B cell (primary cell): ENCODE results near the gene SLC37A2. TPM values are rescaled to one million over a fixed set of nuclear protein-coding genes. Genes with fewer than 3 reads are reported as not detected.
"Not testable (repeated sequence)": the region's sequence is repeated elsewhere in the genome, so short reads cannot be mapped to it uniquely, and the experiment has no call there.

Source experiments
- ATAC-seq: fragments of 200-7000 bp; cut with Tn5 transposase; one replicate; pipeline ENCODE4 v1.10.0; 2021; ENCODE audit warnings: low read depth, mild to moderate bottlenecking, moderate number of reproducible peaks, moderate library complexity
- CTCF ChIA-PET: fragments of 350-600 bp; sonication (Branson Sonifier 250); formaldehyde crosslinking; loops from one replicate; lab custom pipeline; 2021; ENCODE audit warnings: antibody characterized with exemption, inconsistent platforms; lab: Charles Lee
- POLR2A ChIA-PET: fragments of 350-600 bp; sonication (Branson Sonifier 250); formaldehyde crosslinking; loops from one replicate; lab custom pipeline; 2021; ENCODE audit warnings: antibody characterized with exemption; lab: Charles Lee
- DNase-seq: peaks from one replicate; pipeline ENCODE4 v3.0.0; 2013
- H2AFZ ChIP-seq: 2 replicates; pipeline ENCODE4 v1.6.1; 2012; ENCODE audit warnings: mild to moderate bottlenecking, low read depth, low read length; ENCODE audit not compliant: insufficient read depth, poor library complexity, severe bottlenecking
- H3K27ac ChIP-seq, 2 donors: 1 replicate in 1 of 2; 2 replicates in 1 of 2; pipeline ENCODE4 v1.5.1; 2012 to 2013; ENCODE audit warnings: low read length in 2 of 2, mild to moderate bottlenecking in 2 of 2, moderate library complexity in 1 of 2
- H3K27me3 ChIP-seq, 4 experiments: fragments of 200-600 bp in 1 of 4; sonication (generic) in 1 of 4; replicated peaks in 1 of 4; 1 replicate in 2 of 4; 2 replicates in 2 of 4; pipeline versions ENCODE4 v1.6.1 to v1.7.0; 2013 to 2016; ENCODE audit warnings: low read length in 3 of 4, mild to moderate bottlenecking in 2 of 4, mixed read lengths in 1 of 4, moderate library complexity in 1 of 4; ENCODE audit not compliant: insufficient read depth in 4 of 4, control insufficient read depth in 3 of 4; ENCODE audit errors: control extremely low read depth in 1 of 4
- H3K36me3 ChIP-seq, 2 experiments: replicated peaks in 1 of 2; 1 replicate in 1 of 2; 2 replicates in 1 of 2; pipeline versions ENCODE4 v1.6.1 to v1.7.1; 2013; ENCODE audit warnings: low read length in 1 of 2; ENCODE audit not compliant: insufficient read depth in 2 of 2, control insufficient read depth in 1 of 2; ENCODE audit errors: control extremely low read depth in 1 of 2, extremely low read depth in 1 of 2
- H3K4me1 ChIP-seq, 2 donors: fragments of 200-600 bp in 1 of 2; sonication (generic) in 1 of 2; 1 replicate in 1 of 2; 2 replicates in 1 of 2; pipeline versions ENCODE4 v1.5.1 to v1.6.1; 2013 to 2017; ENCODE audit warnings: low read length in 2 of 2; ENCODE audit not compliant: control insufficient read depth in 2 of 2, insufficient read depth in 2 of 2
- H3K4me2 ChIP-seq: replicated peaks from 2 replicates; pipeline ENCODE3; 2012; ENCODE audit warnings: mild to moderate bottlenecking, low read depth, low read length; ENCODE audit not compliant: poor library complexity, severe bottlenecking
- H3K4me3 ChIP-seq, 5 experiments: fragments of 200-600 bp in 1 of 5; sonication (generic) in 1 of 5; 1 replicate in 3 of 5; 2 replicates in 2 of 5; pipeline versions ENCODE4 v1.5.1 to v1.7.0; 2011 to 2016; ENCODE audit warnings: low read length in 4 of 5, mild to moderate bottlenecking in 4 of 5, low read depth in 2 of 5, control low read depth in 1 of 5, moderate library complexity in 1 of 5; ENCODE audit not compliant: insufficient read depth in 1 of 5; ENCODE audit errors: control extremely low read depth in 1 of 5, extremely low read depth in 1 of 5
- H3K79me2 ChIP-seq: fragments of 200-600 bp; sonication (generic); one replicate; pipeline ENCODE4 v1.6.0; 2016; ENCODE audit warnings: low read length; ENCODE audit not compliant: control insufficient read depth, insufficient read depth
- H3K9ac ChIP-seq: fragments of 200-600 bp; sonication (generic); 2 replicates; pipeline ENCODE4 v1.6.1; 2017; ENCODE audit warnings: mild to moderate bottlenecking, low read length, moderate library complexity
- H3K9me3 ChIP-seq, 3 donors: one replicate each; pipeline versions ENCODE4 v1.6.1 to v1.7.1; 2013; ENCODE audit warnings: low read length in 2 of 3; ENCODE audit not compliant: control insufficient read depth in 2 of 3, insufficient read depth in 1 of 3; ENCODE audit errors: control extremely low read depth in 1 of 3
- H4K20me1 ChIP-seq: 2 replicates; pipeline ENCODE4 v1.6.0; 2012; ENCODE audit warnings: mild to moderate bottlenecking, low read length; ENCODE audit not compliant: insufficient read depth, control insufficient read depth, poor library complexity, severe bottlenecking
- H3K27ac Mint-ChIP-seq: one replicate; pipeline ENCODE4 v1.8.0; 2021; ENCODE audit warnings: mixed read lengths
- H3K27me3 Mint-ChIP-seq: one replicate; pipeline ENCODE4 v1.8.0; 2021; ENCODE audit warnings: mixed read lengths
- H3K4me1 Mint-ChIP-seq: one replicate; pipeline ENCODE4 v1.8.0; 2021; ENCODE audit warnings: mixed read lengths
- H3K4me3 Mint-ChIP-seq: one replicate; pipeline ENCODE4 v1.8.0; 2021; ENCODE audit warnings: mixed read lengths
- H3K9me3 Mint-ChIP-seq: one replicate; pipeline ENCODE4 v1.8.0; 2022; ENCODE audit warnings: mixed read lengths; ENCODE audit not compliant: insufficient read depth
- EZH2 ChIP-seq: IDR thresholded peaks from 2 replicates; pipeline ENCODE4 v1.6.1; 2012; ENCODE audit warnings: borderline replicate concordance, low read depth, mild to moderate bottlenecking, moderate library complexity, low read length; ENCODE audit not compliant: insufficient read depth, poor library complexity, severe bottlenecking
- WGBS: methylation state at CpG from one replicate; pipeline ENCODE4 v1.1.5; 2013; ENCODE audit warnings: missing lambda C conversion rate; ENCODE audit not compliant: insufficient coverage; 5-methylcytosine and 5-hydroxymethylcytosine counted together
- intact Hi-C: fragments of 100-400 bp; cut with micrococcal nuclease; formaldehyde crosslinking; loops from one replicate; pipeline ENCODE4 v1.10.0; 2022
- polyA plus RNA-seq: library from polyadenylated mRNA; depleted of rRNA; stranded (reverse); fragments of >200 nt; gene quantifications from 2 replicates; pipeline ENCODE4 v1.2.3, GENCODE V29; 2012
- total RNA-seq, 2 donors: library from RNA; stranded (reverse); fragments of 120-200 nt in 1 of 2; gene quantifications; 1 replicate in 1 of 2; 2 replicates in 1 of 2; pipeline versions ENCODE4 v1.2.3 to v1.2.4, GENCODE V29; 2013 to 2022
- TF ChIP-seq, protein P1 (sequence below): fragments of 200-600 bp; IDR thresholded peaks from one replicate; pipeline ENCODE4 v1.8.0; 2022; ENCODE audit warnings: antibody characterized with exemption, mild to moderate bottlenecking

SLC37A2 gene
- total and polyA plus RNA-seq, 2 donors (not counting 1 experiment from before 2014, with no cell fraction given) = 7.6 to 27.0 TPM

DNA sequence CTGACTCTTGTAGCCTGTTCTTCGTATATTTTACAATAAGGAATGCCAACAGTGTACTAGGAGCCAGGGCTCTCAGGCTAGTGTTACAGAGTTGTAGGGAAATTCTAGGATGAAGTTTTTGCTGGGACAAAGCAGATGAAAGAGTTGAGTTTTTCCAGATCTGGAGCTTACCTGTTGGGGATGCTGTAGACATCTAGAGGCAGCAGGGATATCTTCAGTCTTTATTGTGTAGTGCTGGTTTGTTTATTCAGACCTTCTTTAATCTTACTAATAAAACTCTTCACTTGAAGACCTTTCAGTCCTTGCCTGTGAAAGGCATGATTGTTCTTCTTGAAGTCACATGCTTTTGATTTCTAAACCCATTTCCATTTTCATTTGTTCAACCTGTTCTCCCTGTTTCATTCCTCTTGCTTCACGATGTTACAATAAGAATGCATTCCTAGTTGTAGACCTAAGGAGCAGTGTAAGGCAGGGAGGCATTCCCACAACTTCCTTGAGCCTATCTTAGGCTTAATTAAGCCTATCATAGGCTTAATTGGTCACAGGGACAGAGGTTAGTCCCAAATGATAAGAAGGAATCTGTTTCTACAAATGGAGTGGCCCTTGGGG is 7.9 kb upstream of the SLC37A2 start:
- DNase-seq (no peak), ATAC-seq (no peak)
- H3K4me2 ChIP-seq = no peak overlapping the region
- no peaks in the 10 kb centered on the region for H3K36me3 ChIP-seq
- no peak overlapping the region for H3K9ac ChIP-seq
- no peak overlapping the region for H2AFZ ChIP-seq
- intact Hi-C loops = no loop called here
- Mint-ChIP-seq H3K9me3 (no peaks in the 10 kb centered on the region), H3K4me3 (no peak overlapping the region), H3K4me1 (no peaks in the 10 kb centered on the region), H3K27ac (no peak overlapping the region), H3K27me3 (no peaks in the 10 kb centered on the region)
- no peaks in the 10 kb centered on the region for H3K27me3 ChIP-seq
- H3K79me2 ChIP-seq = no peaks in the 10 kb centered on the region
- no peaks in the 10 kb centered on the region for H3K9me3 ChIP-seq
- TF ChIP-seq, protein P1, sequence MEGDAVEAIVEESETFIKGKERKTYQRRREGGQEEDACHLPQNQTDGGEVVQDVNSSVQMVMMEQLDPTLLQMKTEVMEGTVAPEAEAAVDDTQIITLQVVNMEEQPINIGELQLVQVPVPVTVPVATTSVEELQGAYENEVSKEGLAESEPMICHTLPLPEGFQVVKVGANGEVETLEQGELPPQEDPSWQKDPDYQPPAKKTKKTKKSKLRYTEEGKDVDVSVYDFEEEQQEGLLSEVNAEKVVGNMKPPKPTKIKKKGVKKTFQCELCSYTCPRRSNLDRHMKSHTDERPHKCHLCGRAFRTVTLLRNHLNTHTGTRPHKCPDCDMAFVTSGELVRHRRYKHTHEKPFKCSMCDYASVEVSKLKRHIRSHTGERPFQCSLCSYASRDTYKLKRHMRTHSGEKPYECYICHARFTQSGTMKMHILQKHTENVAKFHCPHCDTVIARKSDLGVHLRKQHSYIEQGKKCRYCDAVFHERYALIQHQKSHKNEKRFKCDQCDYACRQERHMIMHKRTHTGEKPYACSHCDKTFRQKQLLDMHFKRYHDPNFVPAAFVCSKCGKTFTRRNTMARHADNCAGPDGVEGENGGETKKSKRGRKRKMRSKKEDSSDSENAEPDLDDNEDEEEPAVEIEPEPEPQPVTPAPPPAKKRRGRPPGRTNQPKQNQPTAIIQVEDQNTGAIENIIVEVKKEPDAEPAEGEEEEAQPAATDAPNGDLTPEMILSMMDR = no peak
- TF ChIP-seq EZH2 = no peak
- POLR2A ChIA-PET = no interaction called here
- H3K27ac ChIP-seq = no peak overlapping the region
- no peaks in the 10 kb centered on the region for H3K4me1 ChIP-seq
- CTCF ChIA-PET = interaction anchor here (1.1 kb wide), 1 partner anchor 8 kb away, joined by 3 read pairs; the partner anchor contains the start of gene SLC37A2
- no peak overlapping the region for H3K4me3 ChIP-seq
- WGBS = 100% methylated on average over 1 of the region's 2 CpGs
- no peaks in the 10 kb centered on the region for H4K20me1 ChIP-seq

DNA sequence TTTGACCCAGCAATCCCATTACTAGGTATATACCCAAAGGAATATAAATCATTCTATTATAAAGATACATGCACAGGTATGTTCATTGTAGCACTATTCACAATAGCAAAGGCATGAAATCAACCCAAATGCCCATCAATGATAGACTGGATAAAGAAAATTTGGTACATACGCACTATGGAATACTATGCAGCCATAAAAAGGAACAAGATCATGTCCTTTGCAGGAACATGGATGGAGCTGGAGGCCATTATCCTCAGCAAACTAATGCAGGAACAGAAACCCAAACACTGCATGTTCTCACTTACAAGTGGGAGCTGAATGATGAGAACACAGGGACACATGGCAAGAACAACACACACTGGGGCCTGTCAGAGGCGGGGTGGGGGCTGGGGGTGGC is 7.0 kb upstream of the SLC37A2 start:
- H3K9me3 ChIP-seq, H3K4me3 Mint-ChIP-seq, H3K4me1 ChIP-seq, H3K27ac Mint-ChIP-seq, H3K9ac ChIP-seq, ATAC-seq, H4K20me1 ChIP-seq, H3K36me3 ChIP-seq, H3K4me3 ChIP-seq, H3K27me3 Mint-ChIP-seq, H3K4me2 ChIP-seq, H3K9me3 Mint-ChIP-seq, H3K27ac ChIP-seq, H3K79me2 ChIP-seq, intact Hi-C loops, H3K4me1 Mint-ChIP-seq, H2AFZ ChIP-seq, DNase-seq, CTCF ChIA-PET, H3K27me3 ChIP-seq: not testable (repeated sequence)
- POLR2A ChIA-PET = interaction anchor here (0.7 kb wide), 1 partner anchor 1299 kb away, joined by 3 read pairs; no protein-coding TSS in a partner anchor
- WGBS = no CpG with 5 or more reads among the region's 2 CpGs
